ENCODE results near the gene JCHAIN.

DNA sequence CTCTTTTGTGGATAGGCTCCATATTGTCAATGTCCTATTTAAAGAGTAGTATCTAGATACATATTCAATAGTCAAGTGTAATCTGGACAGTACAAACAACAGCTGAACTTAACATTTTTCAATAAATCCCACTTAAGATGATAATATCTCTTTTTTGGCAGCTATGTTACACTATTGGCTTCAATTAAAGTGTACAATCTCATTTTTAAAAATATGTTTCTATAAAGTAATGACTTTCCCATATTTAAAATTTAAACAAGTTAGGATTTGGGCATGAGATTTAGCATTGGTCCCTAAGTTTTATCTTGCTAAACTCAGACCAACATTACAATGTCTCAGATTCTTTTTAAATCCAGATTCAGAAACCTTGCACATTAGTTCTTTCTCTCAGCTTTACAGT is 7.9 kb upstream of the JCHAIN start:
- TF ChIP-seq CTCF (conservative IDR thresholded peaks at IDR 0.05; ENCODE audit: low read depth, low read length), result no peak
- no peak for TF ChIP-seq NFE2L2 (IDR thresholded peaks at IDR 0.05; ENCODE audit: low read depth, low read length)
- TF ChIP-seq CEBPB (IDR thresholded peaks at IDR 0.05; ENCODE audit: low read depth, low read length), result no peak
- no peak for TF ChIP-seq BHLHE40 (IDR thresholded peaks at IDR 0.05; ENCODE audit: low read depth, low read length)
- no peak for TF ChIP-seq POLR2A (IDR thresholded peaks at IDR 0.05; ENCODE audit: low read depth, low read length)
- TF ChIP-seq MAFK (IDR thresholded peaks at IDR 0.05; ENCODE audit: low read depth, low read length), result no peak
- TF ChIP-seq, protein P1, sequence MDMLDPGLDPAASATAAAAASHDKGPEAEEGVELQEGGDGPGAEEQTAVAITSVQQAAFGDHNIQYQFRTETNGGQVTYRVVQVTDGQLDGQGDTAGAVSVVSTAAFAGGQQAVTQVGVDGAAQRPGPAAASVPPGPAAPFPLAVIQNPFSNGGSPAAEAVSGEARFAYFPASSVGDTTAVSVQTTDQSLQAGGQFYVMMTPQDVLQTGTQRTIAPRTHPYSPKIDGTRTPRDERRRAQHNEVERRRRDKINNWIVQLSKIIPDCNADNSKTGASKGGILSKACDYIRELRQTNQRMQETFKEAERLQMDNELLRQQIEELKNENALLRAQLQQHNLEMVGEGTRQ (IDR thresholded peaks at IDR 0.05; ENCODE audit: low read depth, low read length), result no peak
- no peak for TF ChIP-seq FOS (IDR thresholded peaks at IDR 0.05; ENCODE audit: low read depth, low read length)
- no peak for TF ChIP-seq SMC3 (IDR thresholded peaks at IDR 0.05; ENCODE audit: low read depth, low read length)
- no peak for TF ChIP-seq RCOR1 (IDR thresholded peaks at IDR 0.05; ENCODE audit: insufficient replicate concordance, low read length)
- no peak for TF ChIP-seq RFX5 (IDR thresholded peaks at IDR 0.05; ENCODE audit: low read depth, low read length)
- no peak for TF ChIP-seq MXI1 (IDR thresholded peaks at IDR 0.05; ENCODE audit: borderline replicate concordance, low read depth, low read length)
- no peak for TF ChIP-seq CHD1 (IDR thresholded peaks at IDR 0.05; ENCODE audit: low read depth, low read length)

All from IMR-90 (cell line).